IPS-15b (cell line): ENCODE measurements around the gene DCAF16.
"Not testable (repeated sequence)": the region's sequence is repeated elsewhere in the genome, so short reads cannot be mapped to it uniquely, and the experiment has no call there.

Experiments used
- H3K27me3 ChIP-seq: one replicate; pipeline ENCODE4 v1.6.1; 2013; ENCODE audit warnings: low read length; ENCODE audit not compliant: control insufficient read depth, insufficient read depth
- H3K36me3 ChIP-seq: one replicate; pipeline ENCODE4 v1.6.1; 2013; ENCODE audit warnings: low read length; ENCODE audit not compliant: control insufficient read depth, insufficient read depth
- H3K4me1 ChIP-seq: one replicate; pipeline ENCODE4 v1.6.1; 2013; ENCODE audit warnings: mild to moderate bottlenecking, low read length; ENCODE audit not compliant: control insufficient read depth, insufficient read depth
- H3K4me3 ChIP-seq: one replicate; pipeline ENCODE4 v1.5.1; 2013; ENCODE audit warnings: low read depth, low read length
- H3K9ac ChIP-seq: one replicate; pipeline ENCODE4 v1.6.1; 2013; ENCODE audit warnings: low read depth, mild to moderate bottlenecking, low read length
- H3K9me3 ChIP-seq: one replicate; pipeline ENCODE4 v1.6.1; 2013; ENCODE audit warnings: mild to moderate bottlenecking, low read length; ENCODE audit not compliant: control insufficient read depth, insufficient read depth

Gene DCAF16

DNA sequence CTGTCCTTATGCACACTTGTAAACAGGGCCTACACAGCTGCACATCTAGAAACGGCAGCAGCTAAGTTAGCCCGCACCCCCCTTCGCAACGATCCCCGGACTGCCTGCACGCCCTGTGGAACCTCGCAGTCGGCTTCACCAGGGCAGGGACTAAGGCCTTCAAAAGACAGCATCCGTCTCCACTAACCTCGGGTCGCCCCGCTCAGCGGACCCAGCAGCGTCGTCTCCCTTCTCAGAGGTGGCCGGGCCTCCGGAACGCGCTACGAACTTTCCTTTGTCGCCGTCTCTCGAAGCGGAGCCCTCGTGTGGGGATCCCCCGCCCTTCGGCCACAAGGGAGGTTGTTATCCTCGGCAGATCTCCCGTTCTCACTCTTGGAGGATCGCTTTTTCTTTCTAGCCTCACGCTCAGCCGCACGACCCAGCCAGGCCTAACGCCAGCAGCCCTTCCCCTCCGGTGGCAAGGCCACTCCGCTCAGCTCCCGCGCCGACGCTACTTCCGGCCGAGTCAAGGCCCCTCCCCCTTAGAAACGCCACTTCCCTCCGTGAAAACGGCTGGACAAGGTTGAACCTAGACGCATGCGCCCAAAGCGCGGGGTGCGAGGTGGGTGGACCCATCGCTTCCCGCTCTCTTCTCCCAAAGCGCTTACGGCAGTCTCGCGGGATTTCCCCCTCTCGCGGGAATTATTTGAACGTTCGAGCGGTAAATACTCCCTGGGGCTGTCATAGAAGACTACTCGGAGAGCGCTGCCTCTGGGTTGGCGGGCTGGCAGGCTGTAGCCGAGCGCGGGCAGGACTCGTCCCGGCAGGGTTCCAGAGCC is at the start of gene DCAF16, which contains the start of gene NCAPG:
DCAF16 (minus strand) TSS at position 498 of the 818 bp plus-strand sequence. CDS start 6,616 bp downstream, outside the sequence.
NCAPG (plus strand) TSS at position 720 of the 818 bp plus-strand sequence. CDS start 99 bp downstream, outside the sequence.
- H3K4me1 ChIP-seq = peaks cover 8% of the 10 kb centered on the region
- peak within 1 kb of the TSS; percentile 96 for H3K4me3 ChIP-seq
- H3K9me3 ChIP-seq = no peaks in the 10 kb centered on the region
- H3K27me3 ChIP-seq = no peaks in the 10 kb centered on the region
- peak within 1 kb of the TSS; percentile 96 for H3K9ac ChIP-seq
- H3K36me3 ChIP-seq = peaks cover 3% of the 10 kb centered on the region

DNA sequence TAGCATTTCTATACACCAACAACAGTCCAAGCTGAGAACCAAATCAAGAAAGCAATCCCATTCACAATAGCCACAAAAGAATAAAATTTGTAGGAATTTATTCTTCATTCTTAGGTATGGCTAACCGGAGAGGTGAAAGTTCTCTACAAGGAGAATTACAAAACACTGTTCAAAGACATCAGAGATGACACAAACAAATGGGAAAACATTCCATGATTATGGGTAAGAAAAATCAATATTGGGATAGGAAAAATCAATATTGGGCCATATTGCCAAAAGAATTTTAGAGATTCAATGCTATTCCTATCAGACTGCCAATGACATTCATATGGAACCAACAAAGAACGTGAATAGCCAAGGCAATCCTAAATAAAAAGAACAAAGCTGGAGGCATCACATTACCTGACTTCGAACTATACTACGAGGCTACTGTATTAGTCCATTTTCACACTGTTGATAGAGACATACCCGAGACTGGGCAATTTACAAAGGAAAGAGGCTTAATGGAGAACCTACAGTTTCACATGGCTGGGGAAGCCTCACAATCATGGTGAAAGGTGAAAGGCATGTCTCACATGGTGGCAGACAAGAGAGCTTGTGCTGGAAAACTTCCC is 49.3 kb upstream of the DCAF16 start:
- Histone ChIP-seq H3K4me1 (no peaks in the 10 kb centered on the region), H3K36me3 (no peaks in the 10 kb centered on the region)

DNA sequence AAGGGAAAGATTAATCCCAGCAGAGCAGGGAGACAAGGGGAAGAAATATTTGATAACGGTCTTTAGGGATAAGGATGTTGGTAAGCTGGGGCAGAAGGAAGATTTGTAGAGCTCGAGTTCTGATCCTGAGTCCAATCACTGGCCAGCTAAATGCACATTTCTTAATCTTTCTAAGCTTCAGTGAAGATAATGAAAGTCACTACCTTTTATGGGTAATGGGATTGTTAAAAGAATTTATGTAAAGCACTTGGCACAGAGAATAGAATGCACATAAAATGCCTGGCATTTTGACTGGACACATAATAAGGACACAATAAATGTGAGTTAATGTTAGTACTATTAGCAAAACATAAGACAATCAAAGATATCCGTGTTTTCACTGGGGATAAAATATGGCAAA is 43.5 kb upstream of the DCAF16 start:
- no peaks in the 10 kb centered on the region for H3K36me3 ChIP-seq
- no peaks in the 10 kb centered on the region for H3K4me1 ChIP-seq
- H3K9ac ChIP-seq = no peak overlapping the region
- no peaks in the 10 kb centered on the region for H3K9me3 ChIP-seq
- no peaks in the 10 kb centered on the region for H3K27me3 ChIP-seq
- H3K4me3 ChIP-seq = no peak overlapping the region

More for the DNA sequence above, 49.3 kb upstream of the DCAF16 start:
- H3K27me3 ChIP-seq = no peaks in the 10 kb centered on the region
- no peak overlapping the region for H3K4me3 ChIP-seq
- H3K9ac ChIP-seq = no peak overlapping the region
- H3K9me3 ChIP-seq = no peaks in the 10 kb centered on the region

- Histone ChIP-seq H3K4me1 (no peaks in the 10 kb centered on the region), H3K9me3 (no peaks in the 10 kb centered on the region), H3K4me3 (no peak overlapping the region), H3K27me3 (no peaks in the 10 kb centered on the region), H3K36me3 (peaks cover under 1% of the 10 kb centered on the region), H3K9ac (no peak overlapping the region)
Measured at GRCh38 chr4:17851959-17852358, 41.4 kb upstream of the DCAF16 start.

DNA sequence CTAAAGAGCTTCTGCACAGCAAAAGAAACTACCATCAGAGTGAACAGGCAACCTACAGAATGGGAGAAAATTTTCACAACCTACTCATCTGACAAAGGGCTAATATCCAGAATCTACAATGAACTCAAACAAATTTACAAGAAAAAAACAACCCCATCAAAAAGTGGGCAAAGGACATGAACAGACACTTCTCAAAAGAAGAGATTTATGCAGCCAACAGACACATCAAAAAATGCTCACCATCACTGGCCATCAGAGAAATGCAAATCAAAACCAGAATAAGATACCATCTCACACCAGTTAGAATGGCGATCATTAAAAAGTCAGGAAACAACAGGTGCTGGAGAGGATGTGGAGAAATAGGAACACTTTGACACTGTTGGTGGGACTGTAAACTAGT is 39.7 kb upstream of the DCAF16 start:
- not testable (repeated sequence) for H3K4me3 ChIP-seq, H3K4me1 ChIP-seq, H3K9ac ChIP-seq, H3K36me3 ChIP-seq, H3K27me3 ChIP-seq, H3K9me3 ChIP-seq

GRCh38 chr4:17846266-17846665 is 35.7 kb upstream of the DCAF16 start:
- Histone ChIP-seq H3K4me3 (no peak overlapping the region), H3K36me3 (peaks cover 9% of the 10 kb centered on the region), H3K9ac (no peak overlapping the region), H3K9me3 (no peaks in the 10 kb centered on the region), H3K27me3 (no peaks in the 10 kb centered on the region), H3K4me1 (no peaks in the 10 kb centered on the region)

GRCh38 chr4:17823871-17824669 is 13.5 kb upstream of the DCAF16 start:
- Histone ChIP-seq H3K27me3 (no peaks in the 10 kb centered on the region), H3K9me3 (no peaks in the 10 kb centered on the region), H3K4me3 (no peak overlapping the region), H3K36me3 (no peaks in the 10 kb centered on the region), H3K9ac (no peak overlapping the region), H3K4me1 (peaks cover 12% of the 10 kb centered on the region)

DNA sequence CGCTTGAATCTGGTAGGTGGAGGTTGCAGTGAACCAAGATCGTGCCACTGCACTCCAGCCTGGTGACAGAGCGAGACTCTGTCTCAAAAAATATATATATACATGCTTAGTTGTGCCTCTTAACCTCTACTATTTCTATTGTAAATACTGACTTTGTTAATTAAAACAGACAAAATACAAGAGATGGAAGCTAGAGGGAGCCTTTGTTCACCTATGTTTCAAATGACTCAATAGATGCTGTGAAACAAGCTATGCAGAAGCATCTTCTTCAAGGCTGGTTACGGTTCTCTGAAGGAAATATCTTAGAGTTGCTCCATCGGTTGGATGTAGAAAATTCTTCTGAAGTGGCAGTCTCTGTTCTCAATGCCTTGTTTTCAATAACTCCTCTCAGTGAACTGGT is 6.5 kb upstream of the DCAF16 start:
- H3K9me3 ChIP-seq = no peaks in the 10 kb centered on the region
- H3K36me3 ChIP-seq = peaks cover 7% of the 10 kb centered on the region
- H3K4me1 ChIP-seq = no peaks in the 10 kb centered on the region
- no peak overlapping the region for H3K4me3 ChIP-seq
- no peak overlapping the region for H3K9ac ChIP-seq
- H3K27me3 ChIP-seq = no peaks in the 10 kb centered on the region

GRCh38 chr4:17816142-17816541 is 5.6 kb upstream of the DCAF16 start:
- Histone ChIP-seq H3K4me1 (no peaks in the 10 kb centered on the region), H3K36me3 (peaks cover 7% of the 10 kb centered on the region), H3K27me3 (no peaks in the 10 kb centered on the region), H3K4me3 (no peak overlapping the region), H3K9me3 (no peaks in the 10 kb centered on the region), H3K9ac (no peak overlapping the region)

GRCh38 chr4:17814140-17814539 is 3.6 kb upstream of the DCAF16 start:
- Histone ChIP-seq H3K9me3 (no peaks in the 10 kb centered on the region), H3K4me3 (no peak overlapping the region), H3K36me3 (peaks cover 7% of the 10 kb centered on the region), H3K27me3 (no peaks in the 10 kb centered on the region), H3K4me1 (no peaks in the 10 kb centered on the region), H3K9ac (no peak overlapping the region)

- Histone ChIP-seq H3K9ac (no peak overlapping the region), H3K4me3 (peak overlapping the region; percentile 76)
Measured at GRCh38 chr4:17812801-17813200, 2.2 kb upstream of the DCAF16 start.

More at GRCh38 chr4:17812801-17813200, 2.2 kb upstream of the DCAF16 start:
- peaks cover 7% of the 10 kb centered on the region for H3K36me3 ChIP-seq
- no peaks in the 10 kb centered on the region for H3K27me3 ChIP-seq
- H3K4me1 ChIP-seq = peaks cover 5% of the 10 kb centered on the region
- H3K9me3 ChIP-seq = no peaks in the 10 kb centered on the region
